ENCODE measurements around the gene CMTM6.

Gene CMTM6

DNA sequence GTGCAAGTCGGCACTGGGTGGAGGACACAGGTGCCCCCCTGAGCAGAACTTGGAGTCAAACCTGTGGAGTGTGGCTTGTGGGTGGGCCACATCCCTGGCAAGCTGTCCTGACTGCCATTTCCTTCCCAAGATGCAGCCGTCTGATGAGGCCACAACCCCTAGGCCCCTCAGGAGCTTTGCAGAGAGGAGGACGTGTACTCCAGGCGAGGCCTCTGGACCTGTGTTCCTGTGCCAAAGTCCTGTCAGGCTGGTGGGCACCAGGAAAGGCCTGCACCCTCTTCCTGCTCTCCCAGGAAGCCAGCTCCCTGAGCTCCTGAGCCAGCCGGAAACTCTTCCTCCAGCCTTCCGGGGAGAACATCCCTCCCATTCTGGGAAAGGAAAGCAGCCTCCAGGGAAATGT lies 48.5 kb downstream of the CMTM6 start:
- Histone ChIP-seq H3K4me3 (ENCODE audit: low read depth, low read length) (no peak overlapping the region), H3K27ac (ENCODE audit: extremely low read depth, low read depth, low read length) (no peak overlapping the region), H3K4me1 (ENCODE audit: control insufficient read depth, insufficient read depth, low read length) (no peaks in the 10 kb centered on the region), H3K36me3 (ENCODE audit: control insufficient read depth in 2 of 2, insufficient read depth in 1 of 2, low read length in 2 of 2) (peaks cover 0 to 14% of the 10 kb centered on the region in 2 experiments; a peak in 2 of 3 replicates), H3K9me3 (ENCODE audit: control insufficient read depth, insufficient read depth, low read depth, low read length) (no peaks in the 10 kb centered on the region)
- ChIA-PET CTCF (interaction anchor here (0.5 to 1.0 kb wide), 2 partner anchors 14 to 16 kb away, joined by 5 to 6 read pairs; no protein-coding TSS in a partner anchor), POLR2A (no interaction called here)
- TF ChIP-seq, protein P1, sequence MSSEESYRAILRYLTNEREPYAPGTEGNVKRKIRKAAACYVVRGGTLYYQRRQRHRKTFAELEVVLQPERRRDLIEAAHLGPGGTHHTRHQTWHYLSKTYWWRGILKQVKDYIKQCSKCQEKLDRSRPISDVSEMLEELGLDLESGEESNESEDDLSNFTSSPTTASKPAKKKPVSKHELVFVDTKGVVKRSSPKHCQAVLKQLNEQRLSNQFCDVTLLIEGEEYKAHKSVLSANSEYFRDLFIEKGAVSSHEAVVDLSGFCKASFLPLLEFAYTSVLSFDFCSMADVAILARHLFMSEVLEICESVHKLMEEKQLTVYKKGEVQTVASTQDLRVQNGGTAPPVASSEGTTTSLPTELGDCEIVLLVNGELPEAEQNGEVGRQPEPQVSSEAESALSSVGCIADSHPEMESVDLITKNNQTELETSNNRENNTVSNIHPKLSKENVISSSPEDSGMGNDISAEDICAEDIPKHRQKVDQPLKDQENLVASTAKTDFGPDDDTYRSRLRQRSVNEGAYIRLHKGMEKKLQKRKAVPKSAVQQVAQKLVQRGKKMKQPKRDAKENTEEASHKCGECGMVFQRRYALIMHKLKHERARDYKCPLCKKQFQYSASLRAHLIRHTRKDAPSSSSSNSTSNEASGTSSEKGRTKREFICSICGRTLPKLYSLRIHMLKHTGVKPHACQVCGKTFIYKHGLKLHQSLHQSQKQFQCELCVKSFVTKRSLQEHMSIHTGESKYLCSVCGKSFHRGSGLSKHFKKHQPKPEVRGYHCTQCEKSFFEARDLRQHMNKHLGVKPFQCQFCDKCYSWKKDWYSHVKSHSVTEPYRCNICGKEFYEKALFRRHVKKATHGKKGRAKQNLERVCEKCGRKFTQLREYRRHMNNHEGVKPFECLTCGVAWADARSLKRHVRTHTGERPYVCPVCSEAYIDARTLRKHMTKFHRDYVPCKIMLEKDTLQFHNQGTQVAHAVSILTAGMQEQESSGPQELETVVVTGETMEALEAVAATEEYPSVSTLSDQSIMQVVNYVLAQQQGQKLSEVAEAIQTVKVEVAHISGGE (tag by site-specific recombination; conservative IDR thresholded peaks at IDR 0.05; ENCODE audit: low read depth) = no peak
- no peak for TF ChIP-seq ZXDB (tag by site-specific recombination; IDR thresholded peaks at IDR 0.05)
- no peak for TF ChIP-seq ZNF404 (tag by site-specific recombination; IDR thresholded peaks at IDR 0.05)
- no peak for TF ChIP-seq ZNF202 (tag by site-specific recombination; IDR thresholded peaks at IDR 0.05; ENCODE audit: borderline replicate concordance)
- no peak for TF ChIP-seq ZNF514 (tag by site-specific recombination; IDR thresholded peaks at IDR 0.05)
- TF ChIP-seq ZEB2 (tag by site-specific recombination; IDR thresholded peaks at IDR 0.05) = no peak
- no peak for TF ChIP-seq ZNF664 (tag by site-specific recombination; IDR thresholded peaks at IDR 0.05)
- no peak for TF ChIP-seq ZNF707 (tag by site-specific recombination; IDR thresholded peaks at IDR 0.05)
- TF ChIP-seq EGR2 (tag by site-specific recombination; IDR thresholded peaks at IDR 0.05; ENCODE audit: low read depth) = no peak

DNA sequence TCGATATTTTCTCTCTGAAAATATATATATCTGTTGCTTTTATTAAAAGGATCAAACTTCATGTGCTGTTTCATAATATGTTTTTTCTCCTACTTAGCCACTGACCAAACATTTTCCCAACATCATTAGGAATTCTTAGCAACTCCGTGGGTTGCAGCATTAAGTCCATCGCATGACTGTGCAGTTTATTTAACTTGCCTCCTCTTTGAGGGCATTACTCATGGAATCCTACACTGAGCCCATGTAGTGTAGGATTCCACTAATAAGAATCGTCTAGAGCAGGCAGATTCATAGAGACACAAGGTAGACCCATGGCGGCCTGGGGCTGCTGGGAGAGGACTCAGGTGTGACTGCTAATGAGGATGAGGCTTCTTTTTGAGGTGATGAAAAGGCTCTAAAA lies 49.3 kb downstream of the CMTM6 start:
- no peaks in the 10 kb centered on the region for H3K4me1 ChIP-seq (ENCODE audit: control insufficient read depth, insufficient read depth, low read length)
- no peak overlapping the region for H3K4me3 ChIP-seq (ENCODE audit: low read depth, low read length)
- H3K36me3 ChIP-seq (ENCODE audit: control insufficient read depth in 2 of 2, insufficient read depth in 1 of 2, low read length in 2 of 2) = peaks cover 0 to 14% of the 10 kb centered on the region in 2 experiments; a peak in 2 of 3 replicates
- no peaks in the 10 kb centered on the region for H3K9me3 ChIP-seq (ENCODE audit: control insufficient read depth, insufficient read depth, low read depth, low read length)
- TF ChIP-seq ZSCAN23 (tag by site-specific recombination; IDR thresholded peaks at IDR 0.05) = no peak
- no peak for TF ChIP-seq ZNF140 (tag by site-specific recombination; IDR thresholded peaks at IDR 0.05)
- no peak for TF ChIP-seq ZNF830 (tag by site-specific recombination; IDR thresholded peaks at IDR 0.05; ENCODE audit: low read depth)
- TF ChIP-seq ZNF292 (tag by site-specific recombination; IDR thresholded peaks at IDR 0.05; ENCODE audit: borderline replicate concordance, low read depth) = no peak
- TF ChIP-seq BCL11A (tag by site-specific recombination; IDR thresholded peaks at IDR 0.05; ENCODE audit: low read depth) = no peak
- TF ChIP-seq ZNF133 (tag by site-specific recombination; IDR thresholded peaks at IDR 0.05) = no peak
- no peak for TF ChIP-seq ZNF571 (tag by site-specific recombination; IDR thresholded peaks at IDR 0.05)
- TF ChIP-seq HOXA7 (CRISPR knock-in tag; IDR thresholded peaks at IDR 0.05; ENCODE audit: borderline replicate concordance) = no peak
- no peak for TF ChIP-seq ZNF426 (tag by site-specific recombination; IDR thresholded peaks at IDR 0.05)
- no peak for TF ChIP-seq ZBTB20 (tag by site-specific recombination; IDR thresholded peaks at IDR 0.05)
- no peak for TF ChIP-seq ZBTB7A (tag by site-specific recombination; IDR thresholded peaks at IDR 0.05; ENCODE audit: low read depth)
- no peak for TF ChIP-seq ZBTB48 (tag by site-specific recombination; IDR thresholded peaks at IDR 0.05)
- TF ChIP-seq, protein P2, sequence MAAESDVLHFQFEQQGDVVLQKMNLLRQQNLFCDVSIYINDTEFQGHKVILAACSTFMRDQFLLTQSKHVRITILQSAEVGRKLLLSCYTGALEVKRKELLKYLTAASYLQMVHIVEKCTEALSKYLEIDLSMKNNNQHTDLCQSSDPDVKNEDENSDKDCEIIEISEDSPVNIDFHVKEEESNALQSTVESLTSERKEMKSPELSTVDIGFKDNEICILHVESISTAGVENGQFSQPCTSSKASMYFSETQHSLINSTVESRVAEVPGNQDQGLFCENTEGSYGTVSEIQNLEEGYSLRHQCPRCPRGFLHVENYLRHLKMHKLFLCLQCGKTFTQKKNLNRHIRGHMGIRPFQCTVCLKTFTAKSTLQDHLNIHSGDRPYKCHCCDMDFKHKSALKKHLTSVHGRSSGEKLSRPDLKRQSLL (tag by site-specific recombination; IDR thresholded peaks at IDR 0.05) = no peak
- TF ChIP-seq ZNF239 (tag by site-specific recombination; IDR thresholded peaks at IDR 0.05) = no peak
- no peak for TF ChIP-seq ZNF514 (tag by site-specific recombination; IDR thresholded peaks at IDR 0.05)
- no peak for TF ChIP-seq ZFP69B (tag by site-specific recombination; IDR thresholded peaks at IDR 0.05)
- no peak for TF ChIP-seq ZFP37 (tag by site-specific recombination; IDR thresholded peaks at IDR 0.05)
- TF ChIP-seq ZBTB8A (tag by site-specific recombination; IDR thresholded peaks at IDR 0.05) = no peak
- no peak for TF ChIP-seq MYNN (tag by site-specific recombination; IDR thresholded peaks at IDR 0.05; ENCODE audit: borderline replicate concordance)
- no peak for TF ChIP-seq ZNF560 (tag by site-specific recombination; IDR thresholded peaks at IDR 0.05; ENCODE audit: borderline replicate concordance)
- CTCF ChIA-PET = no interaction called here
- H3K27ac ChIP-seq (ENCODE audit: extremely low read depth, low read depth, low read length) = no peak overlapping the region
- POLR2A ChIA-PET = no interaction called here

Measured in HEK293 (cell line).